ENCODE data around the gene MMRN2.

The MMRN2 gene

DNA sequence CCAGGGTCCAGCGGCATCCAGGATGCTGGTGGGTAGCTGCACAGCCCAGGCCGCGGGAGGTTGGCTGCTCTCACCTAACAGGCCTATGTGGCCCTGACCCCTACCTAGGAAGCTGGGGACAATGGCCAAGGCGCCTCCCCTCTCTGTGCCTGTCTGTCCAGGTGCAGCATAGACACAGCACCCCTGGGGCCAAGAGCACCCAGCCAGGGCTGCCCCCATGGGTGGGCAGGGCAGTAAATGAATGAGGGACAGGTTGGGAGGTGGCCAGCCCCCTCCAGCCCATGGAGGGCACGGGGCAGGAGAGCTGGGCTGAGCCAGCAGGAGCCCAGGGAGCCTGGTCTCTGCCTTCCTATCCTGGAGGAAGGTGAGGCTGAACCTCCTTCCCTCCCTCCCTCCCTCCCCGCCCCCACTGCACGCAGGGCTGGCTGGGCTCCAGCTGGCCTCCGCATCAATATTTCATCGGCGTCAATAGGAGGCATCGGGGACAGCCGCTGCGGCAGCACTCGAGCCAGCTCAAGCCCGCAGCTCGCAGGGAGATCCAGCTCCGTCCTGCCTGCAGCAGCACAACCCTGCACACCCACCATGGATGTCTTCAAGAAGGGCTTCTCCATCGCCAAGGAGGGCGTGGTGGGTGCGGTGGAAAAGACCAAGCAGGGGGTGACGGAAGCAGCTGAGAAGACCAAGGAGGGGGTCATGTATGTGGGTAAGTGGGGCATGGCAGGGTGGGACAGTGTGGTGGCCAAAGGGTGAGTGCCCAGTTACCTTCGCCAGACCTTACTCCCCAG is 893 bp upstream of the MMRN2 start, which contains the start of gene SNCG:
TSS of gene SNCG (plus strand) at position 484 of the 785 bp plus-strand sequence. CDS start at position 583, 99 bp downstream.
- no peak for DNase-seq (ENCODE audit: insufficient read length, low spot score)
- TF ChIP-seq, protein P1, sequence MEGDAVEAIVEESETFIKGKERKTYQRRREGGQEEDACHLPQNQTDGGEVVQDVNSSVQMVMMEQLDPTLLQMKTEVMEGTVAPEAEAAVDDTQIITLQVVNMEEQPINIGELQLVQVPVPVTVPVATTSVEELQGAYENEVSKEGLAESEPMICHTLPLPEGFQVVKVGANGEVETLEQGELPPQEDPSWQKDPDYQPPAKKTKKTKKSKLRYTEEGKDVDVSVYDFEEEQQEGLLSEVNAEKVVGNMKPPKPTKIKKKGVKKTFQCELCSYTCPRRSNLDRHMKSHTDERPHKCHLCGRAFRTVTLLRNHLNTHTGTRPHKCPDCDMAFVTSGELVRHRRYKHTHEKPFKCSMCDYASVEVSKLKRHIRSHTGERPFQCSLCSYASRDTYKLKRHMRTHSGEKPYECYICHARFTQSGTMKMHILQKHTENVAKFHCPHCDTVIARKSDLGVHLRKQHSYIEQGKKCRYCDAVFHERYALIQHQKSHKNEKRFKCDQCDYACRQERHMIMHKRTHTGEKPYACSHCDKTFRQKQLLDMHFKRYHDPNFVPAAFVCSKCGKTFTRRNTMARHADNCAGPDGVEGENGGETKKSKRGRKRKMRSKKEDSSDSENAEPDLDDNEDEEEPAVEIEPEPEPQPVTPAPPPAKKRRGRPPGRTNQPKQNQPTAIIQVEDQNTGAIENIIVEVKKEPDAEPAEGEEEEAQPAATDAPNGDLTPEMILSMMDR (IDR thresholded peaks at IDR 0.05; ENCODE audit: insufficient read depth, missing control alignments), result no peak
- FAIRE-seq, result no peak

DNA sequence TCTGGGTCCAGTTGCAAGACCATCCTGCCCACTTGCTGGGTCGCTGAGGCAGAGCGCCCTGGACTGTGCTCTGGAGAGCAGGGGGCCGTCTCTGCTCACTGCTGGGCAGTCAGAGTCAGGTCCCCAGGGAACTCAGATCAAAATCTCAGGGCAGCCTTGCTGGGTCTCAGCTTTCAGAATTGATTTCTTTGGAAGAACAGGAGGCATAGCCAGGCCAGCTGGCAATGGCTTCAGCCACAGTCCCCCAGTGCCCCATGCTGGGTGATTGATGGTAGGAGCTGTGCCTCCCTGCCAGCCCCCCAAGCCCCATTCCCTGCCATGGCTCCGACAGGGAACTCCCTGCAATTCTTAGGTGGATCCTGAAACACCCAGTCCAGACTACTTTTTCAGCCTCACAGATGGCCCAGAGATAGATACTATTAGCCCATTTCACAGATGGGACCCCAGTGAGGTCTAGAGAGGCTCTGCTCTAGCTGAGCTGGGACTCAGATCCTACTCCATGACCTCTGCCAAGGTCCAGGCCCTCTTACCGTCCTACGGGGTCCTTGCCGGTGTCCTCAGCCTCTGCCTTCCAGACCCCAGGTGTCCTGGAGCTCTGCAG is 467 bp downstream of the MMRN2 start:
- TF ChIP-seq, protein P1 (IDR thresholded peaks at IDR 0.05; ENCODE audit: insufficient read depth, missing control alignments), result no peak
- FAIRE-seq, result no peak
- no peak for DNase-seq (ENCODE audit: insufficient read length, low spot score)

DNA sequence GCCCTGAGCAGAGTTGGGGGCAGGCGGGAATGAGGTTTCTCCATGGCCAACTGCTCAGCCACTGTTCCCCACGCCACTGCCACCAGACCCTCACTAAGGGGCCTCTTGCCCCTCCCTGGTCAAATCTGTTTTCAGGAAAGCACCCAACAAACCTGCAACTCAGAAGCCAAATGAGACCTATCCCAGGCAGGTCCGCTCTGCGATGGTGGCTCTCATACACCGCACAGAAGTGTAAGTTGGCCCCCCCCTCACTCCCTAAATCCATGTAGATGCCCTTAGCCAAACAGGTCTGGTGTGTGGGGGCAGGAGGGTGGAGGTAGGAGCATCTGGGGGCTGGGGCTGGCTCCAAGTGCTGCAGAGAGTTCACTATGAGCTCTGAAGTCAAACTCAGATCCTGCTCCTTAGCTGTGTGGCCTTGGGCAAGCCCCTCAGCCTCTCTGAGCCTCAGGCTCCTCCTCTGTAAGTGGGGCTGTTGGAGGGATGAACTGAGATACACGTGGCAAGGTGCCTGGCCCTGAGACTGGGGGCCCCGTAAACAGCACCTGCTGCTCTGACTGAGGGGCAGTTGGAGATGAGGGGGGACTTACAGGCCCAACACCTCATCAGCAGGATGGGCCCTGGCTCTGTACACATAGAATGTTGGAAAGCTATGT is 1.1 kb downstream of the MMRN2 start:
- DNase-seq (ENCODE audit: insufficient read length, low spot score) (no peak), FAIRE-seq (no peak)
- TF ChIP-seq, protein P1 (IDR thresholded peaks at IDR 0.05; ENCODE audit: insufficient read depth, missing control alignments), result no peak

DNA sequence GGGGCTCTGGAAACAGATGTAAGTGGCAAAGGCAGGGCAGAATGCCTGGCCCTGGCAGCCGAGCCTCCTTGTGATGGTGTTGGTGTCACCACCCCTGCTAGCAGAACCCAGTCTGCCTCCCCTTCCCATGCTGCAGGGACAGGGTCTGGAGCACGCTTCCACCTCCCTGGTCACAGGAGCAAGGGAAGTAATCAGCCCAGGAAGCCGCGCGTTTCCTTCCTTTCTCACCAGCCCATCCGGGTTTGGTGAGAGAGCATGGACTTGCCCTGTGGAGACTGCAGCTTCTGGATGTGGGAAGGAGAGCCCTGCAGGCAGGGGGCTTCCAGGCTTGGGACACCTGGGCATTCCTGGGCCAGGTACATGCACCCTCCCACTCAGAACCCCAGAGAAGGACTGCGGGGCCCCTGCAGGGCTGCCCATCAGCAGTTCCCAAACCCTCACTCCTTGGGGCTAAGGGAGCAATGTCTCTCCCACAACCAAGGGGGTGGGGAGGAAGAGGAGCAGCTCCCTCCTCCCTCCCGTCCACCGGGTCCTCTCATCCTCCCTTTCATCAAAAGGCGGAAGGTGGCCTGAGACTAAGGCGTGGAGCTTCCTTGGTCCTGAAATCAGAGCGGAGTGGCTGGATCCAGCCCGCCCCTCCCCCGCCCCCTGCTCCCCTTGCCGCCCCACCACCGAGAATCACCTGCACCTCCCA is 1.8 kb downstream of the MMRN2 start:
- DNase-seq (ENCODE audit: insufficient read length, low spot score) (no peak), FAIRE-seq (no peak)
- TF ChIP-seq, protein P1 (IDR thresholded peaks at IDR 0.05; ENCODE audit: insufficient read depth, missing control alignments), result no peak

DNA sequence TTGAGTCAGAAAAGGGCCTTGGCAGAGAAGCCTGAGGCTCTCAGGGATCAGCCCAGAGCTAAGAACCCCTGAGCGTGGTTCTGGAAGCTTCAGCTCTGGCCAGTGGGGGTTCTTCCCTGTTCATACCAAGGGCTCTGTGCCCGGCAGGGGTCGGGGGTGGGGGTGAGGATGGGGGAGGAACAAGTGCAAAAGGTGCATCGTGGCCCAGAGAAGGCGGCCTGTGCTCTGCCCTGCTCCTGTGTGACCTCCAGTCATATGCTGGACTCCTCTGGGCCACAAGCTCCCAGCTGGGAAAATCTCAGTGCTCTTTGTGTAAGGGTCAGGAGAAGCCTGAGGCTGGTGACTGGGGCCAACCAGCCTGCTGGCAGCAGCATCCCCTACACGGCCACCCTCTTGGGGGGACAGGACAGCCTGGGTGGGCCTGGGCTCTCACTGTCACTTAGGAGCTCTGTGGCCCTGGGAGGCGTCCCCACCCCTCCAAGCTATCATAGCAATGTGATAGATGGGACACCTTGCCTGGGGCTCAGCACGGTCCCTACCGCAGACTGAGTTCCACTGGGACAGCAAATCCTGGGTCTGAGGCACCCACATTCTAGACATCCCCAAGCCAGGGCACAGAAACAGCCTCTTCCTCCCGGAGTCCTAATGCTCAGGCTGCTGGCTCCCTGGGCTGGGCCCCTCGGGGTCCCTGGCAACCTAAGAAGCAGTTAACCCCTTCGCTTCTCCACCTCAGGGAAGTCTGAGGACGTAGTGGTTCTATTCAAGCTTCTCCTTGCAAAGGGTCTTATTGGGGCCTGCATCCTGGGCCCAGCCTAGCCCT is 2.5 kb downstream of the MMRN2 start:
- no peak for DNase-seq (ENCODE audit: insufficient read length, low spot score)
- TF ChIP-seq, protein P1 (IDR thresholded peaks at IDR 0.05; ENCODE audit: insufficient read depth, missing control alignments), result no peak
- no peak for FAIRE-seq
